Bone marrow (tissue), 2 donors: ENCODE measurements around the gene HCK.
"Not testable (repeated sequence)": the region's sequence is repeated elsewhere in the genome, so short reads cannot be mapped to it uniquely, and the experiment has no call there.

ENCODE experiments used
- DNase-seq, 2 donors: peaks; one replicate each; lab custom pipeline; 2025; lab: John Stamatoyannopoulos, UW

The HCK gene

DNA sequence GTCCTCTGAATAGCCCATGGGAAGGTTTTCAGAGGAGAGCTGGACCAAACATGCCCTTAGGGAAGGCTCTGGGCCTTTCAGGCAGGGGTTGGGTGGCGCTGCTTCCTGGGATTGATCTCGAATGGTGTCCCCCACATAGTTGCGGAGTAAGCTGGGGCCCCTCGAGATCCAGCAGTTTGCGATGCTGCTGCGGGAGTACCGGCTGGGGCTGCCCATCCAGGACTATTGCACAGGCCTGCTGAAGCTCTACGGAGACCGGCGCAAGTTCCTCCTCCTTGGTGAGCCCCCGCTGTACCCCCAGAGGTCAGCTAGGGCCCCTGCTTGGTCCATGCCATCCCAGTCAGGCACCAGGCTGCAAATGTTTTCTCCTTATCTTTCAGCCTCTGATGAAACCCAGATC lies 22.5 kb upstream of the HCK start:
- no peak for DNase-seq

DNA sequence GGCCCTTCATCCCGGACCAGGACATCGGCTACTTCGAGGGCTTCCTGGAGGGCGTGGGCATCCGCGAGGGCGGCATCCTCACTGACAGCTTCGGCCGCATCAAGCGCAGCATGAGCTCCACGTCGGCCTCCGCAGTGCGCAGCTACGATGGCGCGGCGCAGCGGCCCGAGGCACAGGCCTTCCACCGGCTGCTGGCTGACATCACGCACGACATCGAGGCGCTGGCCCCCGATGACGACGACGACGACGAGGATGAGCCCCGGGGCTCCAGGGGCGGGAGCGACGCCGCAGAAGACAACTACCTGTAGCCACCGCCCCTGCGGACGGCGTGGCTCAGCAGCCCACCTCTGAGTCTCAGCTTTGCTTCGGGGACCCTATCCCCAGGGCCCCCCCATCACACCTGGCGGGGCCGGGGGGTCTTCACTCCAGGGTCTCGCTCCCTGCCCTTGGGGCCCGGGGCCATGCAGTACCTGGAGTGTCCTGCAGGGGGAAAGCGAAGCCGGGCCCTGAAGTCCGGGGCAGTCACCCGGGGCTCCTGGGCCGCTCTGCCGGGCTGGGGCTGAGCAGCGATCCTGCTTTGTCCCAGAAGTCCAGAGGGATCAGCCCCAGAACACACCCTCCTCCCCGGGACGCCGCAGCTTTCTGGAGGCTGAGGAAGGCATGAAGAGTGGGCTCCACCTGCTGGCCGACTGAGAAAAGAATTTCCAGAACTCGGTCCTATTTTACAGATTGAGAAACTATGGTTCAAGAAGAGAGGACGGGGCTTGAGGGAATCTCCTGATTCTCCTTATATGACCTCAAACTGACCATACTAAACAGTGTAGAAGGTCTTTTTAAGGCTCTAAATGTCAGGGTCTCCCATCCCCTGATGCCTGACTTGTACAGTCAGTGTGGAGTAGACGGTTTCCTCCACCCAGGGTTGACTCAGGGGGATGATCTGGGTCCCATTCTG lies 20.8 kb upstream of the HCK start:
- DNase-seq: peak; percentile 25 to 27

DNA sequence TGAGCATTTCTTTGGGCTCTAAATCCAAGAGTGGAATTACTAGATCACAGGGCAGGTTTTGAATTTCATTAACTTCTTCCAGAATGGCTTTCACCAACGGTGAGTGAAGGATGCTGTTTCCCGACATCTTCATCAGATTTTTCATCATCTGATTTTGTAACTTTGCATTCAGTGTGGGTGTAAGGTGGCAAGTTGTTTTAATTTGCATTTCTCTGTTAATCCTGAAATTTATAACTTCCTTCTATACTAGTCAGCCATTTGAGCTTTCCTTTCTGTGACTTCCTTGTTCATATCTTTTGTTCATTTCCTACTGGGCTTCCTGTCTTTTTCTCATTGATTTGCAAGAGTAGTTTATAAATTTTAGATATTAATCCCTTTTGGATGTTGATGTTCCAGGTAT lies 18.7 kb upstream of the HCK start:
- DNase-seq: no peak

DNA sequence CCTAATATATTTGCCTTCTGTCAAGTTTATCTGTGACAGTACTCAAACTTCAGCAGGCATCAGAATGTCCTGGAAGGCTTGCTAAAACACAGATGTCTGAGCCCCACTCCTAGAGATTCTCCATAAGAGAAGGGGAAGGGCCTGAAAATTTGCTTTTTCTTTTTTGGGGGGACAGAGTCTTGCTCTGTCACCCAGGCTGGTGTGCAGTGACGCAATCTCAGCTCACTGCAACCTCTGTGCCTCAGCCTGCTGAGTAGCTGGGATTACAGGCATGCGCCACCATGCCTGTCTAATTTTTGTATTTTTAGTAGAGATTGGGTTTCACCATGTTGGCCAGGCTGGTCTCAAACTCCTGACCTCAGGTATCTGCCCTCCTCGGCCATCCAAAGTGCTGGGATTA lies 18.3 kb upstream of the HCK start:
- DNase-seq: not testable (repeated sequence)

DNA sequence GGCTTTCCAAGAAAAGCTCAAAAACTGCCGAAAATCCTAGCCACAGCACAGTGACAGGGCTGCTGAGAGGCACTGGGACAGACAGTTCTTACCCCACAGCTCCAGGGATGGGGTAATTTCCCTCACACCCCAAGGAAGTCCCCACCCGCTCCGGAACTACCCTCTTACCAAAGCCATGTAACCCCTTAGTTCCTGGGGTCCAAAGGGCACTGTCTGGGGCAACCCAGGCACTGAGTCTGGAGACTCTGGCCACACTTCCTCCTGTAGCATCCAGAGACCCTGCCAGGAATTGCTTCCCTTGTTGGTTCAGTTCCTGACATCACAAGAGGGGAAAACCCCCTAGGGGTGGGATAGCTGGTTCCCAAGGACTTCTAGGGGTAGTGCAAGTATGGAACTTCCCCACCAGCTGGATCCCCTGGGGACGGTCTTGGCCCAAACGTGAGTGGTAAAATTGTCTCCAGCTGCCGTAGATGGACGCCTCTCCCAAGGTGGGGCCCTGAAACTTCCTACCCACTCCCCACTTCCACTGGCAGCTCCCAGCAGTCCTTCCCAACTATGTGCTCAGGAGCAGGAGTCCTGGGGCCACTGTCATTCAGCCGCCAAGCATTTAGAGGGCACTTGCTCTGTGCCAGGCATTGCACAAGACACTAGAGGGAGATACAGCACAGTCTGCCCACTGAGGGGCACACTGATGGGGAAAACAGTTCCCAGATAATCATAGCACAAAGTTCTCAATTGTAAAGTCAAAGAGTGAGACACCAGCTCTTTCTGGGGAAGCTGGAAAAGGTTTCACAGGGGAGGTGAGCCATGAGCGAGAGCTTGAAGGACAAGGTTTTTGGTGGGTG lies 17.2 kb upstream of the HCK start:
- peak; percentile 33 to 74 for DNase-seq

DNA sequence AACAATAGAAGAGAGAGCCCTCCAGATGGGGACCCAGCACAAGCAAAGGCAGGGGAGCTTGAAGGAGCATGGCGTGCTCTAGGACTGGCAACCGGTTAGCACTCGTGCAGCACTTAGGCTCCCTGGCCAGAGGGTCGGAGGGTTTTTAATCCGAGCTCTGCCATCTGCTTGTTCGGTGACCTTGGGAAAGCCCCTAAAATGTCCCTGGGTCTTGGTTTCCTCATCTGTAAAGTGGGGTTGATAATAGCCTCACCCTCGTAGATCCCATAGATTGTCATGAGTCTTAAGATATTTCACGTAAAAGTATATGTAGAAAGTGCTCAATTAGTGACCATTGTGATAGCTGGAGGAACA lies 16.6 kb upstream of the HCK start:
- DNase-seq: peak in 1 of 2 donors; percentile 45

DNA sequence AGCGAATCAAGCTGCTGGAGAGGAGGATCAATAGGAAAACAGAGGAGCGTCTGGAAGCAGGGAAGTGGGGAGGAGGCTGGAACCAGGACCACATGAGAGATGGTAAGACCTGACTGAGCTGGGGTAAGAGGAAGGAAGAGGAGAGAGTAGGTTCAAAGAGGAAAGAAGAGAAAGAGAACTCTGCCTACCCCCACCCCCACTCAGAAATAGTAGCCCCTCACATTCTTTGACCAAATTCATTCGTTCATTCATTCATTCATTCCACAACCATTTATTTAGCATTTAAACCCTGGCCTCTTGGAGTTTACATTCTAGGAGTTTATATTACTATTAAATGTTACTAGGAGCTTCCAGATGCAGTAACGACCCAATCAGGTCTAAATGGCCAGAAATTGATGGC lies 15.8 kb upstream of the HCK start:
- no peak for DNase-seq

DNA sequence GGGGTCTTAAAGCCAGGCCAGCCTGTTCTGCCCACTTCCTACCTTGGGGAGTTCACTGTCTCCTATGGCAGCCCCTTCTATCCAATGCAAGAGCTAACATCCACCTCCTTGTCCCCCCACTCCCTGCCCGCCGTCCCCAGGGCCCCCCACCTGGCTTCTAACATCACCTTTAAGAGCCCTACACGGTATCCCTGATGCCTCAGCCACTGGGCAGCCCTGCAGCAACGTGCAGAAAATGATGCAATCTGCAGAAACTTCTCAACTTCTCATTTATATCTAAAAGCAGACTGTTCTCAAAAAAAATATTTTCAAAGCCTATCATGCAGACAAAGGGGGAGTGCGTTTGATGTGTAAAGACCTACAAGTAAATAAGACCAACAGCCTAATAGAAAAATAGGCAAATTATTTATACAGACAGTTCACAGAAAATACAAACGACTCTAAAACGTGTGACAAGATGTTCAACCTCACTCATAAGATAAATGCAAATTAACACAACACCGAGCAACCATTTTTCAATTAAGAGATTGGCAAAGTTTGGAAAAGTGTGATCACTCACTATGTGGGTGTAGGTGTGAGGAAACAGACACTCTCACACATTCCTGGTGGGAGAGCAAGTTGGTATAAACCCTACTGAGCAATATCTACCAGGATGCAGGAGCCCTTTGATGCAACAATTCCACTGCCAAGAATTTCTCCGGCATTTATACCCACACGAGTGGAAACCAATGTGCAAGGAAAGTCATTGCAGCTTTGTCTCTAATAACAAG lies 15.1 kb upstream of the HCK start:
- no peak for DNase-seq

DNA sequence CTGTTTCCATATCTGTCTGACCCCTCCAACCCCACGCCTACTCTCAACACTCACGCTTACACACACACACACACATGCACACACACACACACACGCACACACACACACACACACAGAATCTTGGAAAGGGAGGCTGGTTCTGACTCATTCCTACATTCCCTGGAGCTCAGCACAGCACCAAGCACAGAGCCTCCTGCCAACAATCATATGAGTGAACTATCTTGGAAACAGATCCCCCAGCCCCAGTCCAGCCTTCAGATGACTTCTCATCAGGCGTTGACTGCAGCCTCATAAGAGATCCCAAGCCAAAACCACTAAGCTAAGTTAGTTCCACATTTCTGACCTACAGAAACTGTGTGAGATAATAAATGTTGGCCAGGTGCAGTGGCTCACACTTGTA lies 14.1 kb upstream of the HCK start:
- no peak for DNase-seq

DNA sequence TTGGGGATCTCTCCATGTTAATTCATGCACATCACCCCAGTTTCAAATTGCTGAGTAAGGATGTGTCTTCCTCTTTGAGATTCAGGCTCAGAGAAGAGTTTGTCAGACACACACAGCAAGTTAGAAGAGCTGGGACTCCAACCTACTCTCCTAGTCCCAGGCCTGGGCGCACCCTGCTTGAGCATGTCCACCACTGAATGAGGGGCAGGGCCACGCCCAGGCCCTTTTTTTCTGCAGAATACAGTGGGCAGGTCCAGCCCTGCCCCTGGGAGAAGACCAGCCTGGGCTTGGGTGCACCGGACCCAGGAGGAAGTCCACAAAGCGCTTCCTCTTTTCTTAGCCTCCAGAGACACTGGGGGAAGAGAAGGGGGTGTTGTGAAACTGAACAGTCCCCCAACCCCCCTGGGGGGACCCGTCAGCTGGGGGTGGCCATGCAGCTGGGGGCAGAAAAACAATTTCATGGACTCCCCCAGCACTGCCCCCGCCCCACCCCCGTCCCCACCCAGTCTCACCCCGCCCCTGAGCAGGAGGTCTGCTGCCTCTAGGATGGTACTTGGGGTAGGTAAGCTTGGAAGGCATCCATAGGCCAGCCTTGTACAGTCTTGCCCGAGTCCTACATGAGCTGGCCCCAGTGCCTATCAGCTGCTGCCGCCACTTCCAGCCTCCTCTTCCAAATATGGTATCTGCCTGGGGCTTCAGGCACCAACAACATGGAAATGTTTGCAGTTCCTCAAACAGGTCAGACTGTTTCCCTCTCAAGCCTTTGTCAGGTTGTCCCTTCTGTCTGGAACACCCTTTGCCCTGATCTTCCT lies 11.7 kb upstream of the HCK start:
- DNase-seq: peak; percentile 37 to 73

DNA sequence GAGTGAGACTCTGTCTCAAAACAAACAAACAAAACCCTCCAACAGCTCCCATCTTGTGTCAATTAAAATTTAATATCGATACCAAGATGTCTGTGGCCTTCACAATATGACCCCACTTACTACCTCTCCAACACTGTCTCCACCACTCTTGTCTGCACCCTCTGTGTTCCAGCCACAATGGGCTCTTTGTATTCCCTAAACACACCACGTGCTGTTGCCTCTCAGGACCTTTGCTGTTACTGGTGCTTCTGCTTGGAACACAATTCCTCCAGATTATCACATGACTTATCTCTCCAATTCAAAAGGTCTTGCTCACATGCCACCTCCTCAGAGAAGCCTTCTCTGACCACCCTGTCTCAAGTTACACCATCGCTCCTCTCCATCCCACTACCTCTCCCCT lies 6.0 kb upstream of the HCK start:
- DNase-seq: no peak

DNA sequence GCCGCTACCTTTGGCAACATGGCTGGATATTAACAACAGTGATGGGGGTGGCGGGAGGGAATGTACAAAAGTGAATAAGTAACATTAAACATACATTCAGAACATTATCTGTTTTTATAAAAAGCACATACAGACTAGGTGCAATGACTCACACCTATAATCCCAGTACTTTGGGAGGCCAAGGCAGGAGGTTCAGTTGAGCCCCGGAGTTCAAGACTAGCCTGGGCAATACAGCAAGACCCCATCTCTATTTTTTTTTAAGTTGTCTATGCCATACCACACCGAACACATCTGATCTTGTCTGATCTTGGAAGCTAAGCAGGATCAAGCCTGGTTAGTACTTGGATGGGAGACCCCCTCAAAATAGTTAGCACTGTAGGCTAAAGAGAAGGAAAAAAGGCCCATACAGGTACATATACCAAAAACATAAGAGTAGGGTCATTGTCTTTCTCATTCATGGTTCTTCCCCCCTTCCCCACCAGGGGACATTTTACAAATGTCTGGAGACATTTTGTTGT lies 1.7 kb upstream of the HCK start:
- DNase-seq: no peak

DNA sequence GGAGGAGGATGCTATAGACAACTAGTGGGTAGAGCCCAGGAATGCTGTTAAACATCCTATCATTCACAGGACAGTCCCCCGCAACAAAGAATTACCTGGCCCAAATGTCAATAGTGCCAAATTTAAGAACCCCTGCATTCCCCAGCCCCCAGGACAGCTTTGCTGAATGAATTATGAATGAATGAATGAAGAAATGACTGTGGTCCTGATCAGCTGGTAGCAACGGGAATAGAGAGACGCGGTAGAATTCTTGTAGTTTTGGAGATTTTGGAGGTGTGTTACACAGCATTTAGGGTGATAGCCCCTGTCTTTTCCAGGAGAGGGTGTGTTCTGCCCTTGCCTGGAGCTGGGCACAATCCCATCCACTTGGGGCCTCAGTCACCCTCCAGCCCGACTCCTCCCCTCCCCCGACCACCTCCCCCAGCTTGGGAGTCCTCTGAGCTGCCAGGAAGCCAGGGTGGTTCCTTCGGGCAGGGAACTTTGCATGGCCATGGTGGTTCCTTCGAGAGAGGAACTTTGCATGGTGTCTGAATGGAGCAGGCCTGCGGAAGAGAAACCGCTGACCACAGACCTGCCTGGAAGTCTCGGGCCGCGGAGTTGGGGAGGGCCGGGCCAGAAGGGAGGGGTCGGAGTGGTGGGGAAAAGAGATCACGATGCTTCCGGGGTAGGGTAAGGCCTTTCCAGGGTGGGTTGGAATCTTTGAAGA lies 1.0 kb upstream of the HCK start:
- DNase-seq: peak; percentile 12 to 36

DNA sequence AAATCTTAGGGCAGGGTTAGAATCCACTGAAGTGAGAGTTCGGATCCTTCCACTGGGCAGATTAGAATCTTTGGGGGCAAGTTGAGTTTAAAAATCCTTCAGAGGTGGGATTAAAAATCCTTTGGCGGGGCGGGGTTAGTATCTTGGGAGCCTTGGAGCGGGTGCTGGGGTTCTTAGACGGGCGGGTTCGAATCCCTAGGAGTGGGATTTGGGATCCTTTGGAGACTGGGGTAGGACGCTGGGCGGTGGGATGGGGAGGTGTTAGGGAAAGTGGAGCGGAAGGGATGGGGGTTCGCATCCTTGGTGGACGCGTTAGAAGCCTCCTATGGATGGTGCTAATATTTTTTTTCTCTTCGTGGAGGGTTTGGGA lies 337 bp upstream of the HCK start:
- DNase-seq: no peak

DNA sequence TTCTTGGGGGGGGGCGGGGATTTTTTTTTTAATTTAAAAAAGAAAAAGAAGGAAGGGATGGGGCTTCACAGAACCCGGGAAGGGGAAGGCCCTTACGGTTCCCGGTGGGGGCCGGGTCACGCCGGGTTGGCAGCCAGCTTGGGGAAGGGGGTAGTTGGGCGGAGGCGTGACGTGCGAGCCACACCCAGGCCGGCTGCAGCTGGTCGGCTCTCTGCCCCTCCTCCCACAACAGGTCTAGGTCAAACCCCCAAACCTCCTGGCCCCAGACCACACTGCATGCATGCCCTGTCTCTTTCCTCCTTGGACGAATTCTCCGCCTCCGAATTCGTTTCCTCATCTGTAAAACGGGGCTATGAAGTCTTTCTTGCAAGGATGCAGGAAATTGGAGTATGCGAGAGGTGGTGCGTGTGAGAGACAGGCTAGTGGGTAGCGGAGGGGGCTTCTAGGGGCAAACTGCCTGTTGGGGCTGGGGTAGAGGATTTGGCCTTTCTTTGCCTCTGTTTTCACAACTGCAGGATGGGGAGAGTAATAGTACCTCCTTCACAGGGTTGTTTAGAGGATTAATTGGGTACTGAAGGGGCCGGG lies 828 bp downstream of the HCK start:
- peak; percentile 6 to 55 for DNase-seq

DNA sequence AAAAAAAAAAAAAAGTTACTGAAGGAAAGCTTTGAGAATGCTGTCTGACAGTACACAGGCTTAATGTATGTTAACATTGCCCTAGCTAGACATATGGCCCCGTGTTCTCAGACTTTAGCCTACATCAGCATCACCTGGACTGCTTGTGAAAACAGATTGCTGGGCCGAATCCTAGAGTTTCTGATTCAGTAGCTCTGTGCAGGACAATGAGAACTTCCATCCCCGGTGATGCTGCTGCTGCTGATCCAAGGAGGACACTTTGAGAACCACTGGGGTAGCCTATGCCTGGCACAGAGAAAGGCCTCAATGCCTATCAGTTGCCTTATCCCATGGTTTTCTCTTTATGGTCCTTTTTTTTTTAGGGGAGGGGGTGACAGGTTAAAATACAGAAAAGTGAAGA lies 1.6 kb downstream of the HCK start:
- no peak for DNase-seq

DNA sequence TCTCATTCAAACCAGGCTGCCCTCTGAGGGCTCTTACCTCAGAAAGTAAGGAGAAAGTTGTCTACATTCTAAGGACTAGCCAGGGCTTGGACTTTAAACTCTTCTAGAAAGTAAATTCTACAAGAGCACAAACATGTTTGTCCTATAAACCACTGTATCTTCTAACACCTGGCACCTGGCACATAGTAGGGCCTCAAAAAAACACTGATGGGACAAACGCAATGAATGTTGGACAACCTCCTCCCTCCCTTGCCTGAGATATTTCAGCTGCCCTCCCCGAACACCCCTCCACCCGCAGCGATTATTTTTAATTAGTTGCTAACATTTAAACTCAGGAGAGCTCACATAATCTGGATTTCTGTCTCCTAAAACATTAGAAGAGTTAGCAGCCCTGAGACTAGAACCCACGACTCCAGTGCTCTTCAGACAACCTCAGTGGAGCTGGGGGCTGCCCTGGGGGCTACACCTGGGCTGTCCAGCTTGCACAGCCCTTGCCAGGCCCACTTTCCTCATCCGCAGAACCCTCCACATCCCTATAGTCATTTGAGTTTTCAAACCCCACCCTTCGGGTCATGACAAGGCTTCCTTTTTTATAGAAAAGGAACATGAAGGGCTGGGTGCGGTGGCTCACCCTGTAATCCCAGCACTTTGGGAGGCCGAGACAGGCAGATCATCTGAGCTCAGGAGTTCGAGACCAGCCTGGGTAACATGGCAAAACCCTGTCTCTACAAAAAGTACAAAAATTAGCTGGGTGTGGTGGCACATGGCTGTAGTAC lies 4.9 kb downstream of the HCK start:
- no peak for DNase-seq

DNA sequence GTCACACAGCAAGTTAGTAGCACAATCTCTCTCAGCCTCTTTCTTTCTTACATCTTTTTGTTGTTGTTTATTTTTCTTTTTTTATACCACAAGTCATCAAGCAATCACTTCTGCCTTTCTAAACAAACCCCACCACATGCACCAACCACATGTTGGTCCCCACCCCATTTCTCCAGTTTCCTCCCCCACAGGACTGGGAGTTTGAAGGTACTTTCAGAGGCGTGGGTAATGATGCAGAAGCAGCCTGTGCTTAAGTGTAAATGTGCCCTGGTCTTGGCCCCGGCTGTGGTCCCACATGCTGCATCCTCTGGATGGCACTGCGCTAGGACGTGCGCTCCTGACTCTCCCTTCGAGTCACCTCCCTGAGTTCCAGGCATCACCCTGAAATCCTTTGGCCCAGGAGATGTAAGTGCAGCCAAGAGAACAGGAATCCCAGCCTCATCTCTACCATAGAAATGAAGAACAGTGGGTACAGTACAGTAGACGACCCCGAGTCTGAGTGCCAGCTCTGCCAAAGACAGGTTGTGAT lies 5.7 kb downstream of the HCK start:
- DNase-seq: no peak

DNA sequence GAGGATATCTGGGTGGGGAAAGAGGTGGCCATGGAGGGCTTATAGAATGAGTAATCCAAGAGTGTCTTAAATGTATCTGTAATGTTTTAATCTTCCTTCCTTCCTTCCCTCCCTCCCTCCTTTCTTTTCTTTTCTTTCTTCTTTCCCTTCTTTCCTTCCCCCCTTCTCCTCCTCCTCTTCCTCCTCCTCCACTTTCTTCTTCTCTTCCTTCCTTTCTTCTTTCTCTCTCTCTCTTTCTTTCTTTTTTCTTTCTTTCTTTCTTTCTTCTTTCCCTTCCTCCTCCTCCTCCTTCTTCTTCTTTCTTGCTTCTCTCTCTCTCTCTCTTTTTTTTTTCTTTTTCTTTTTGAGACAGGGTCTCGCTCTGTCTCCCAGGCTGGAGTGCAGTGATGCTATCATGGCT lies 7.1 kb downstream of the HCK start:
- no peak for DNase-seq
